Breast epithelium (tissue), 4 donors: Measurements from ENCODE around the gene MAZ. TPM values are rescaled to one million over a fixed set of nuclear protein-coding genes. Genes with fewer than 3 reads are reported as not detected.
"Not testable (repeated sequence)": the region's sequence is repeated elsewhere in the genome, so short reads cannot be mapped to it uniquely, and the experiment has no call there.

Experiments used
- DNase-seq, 2 donors: peaks; one replicate each; pipeline ENCODE4 v3.0.0-alpha.2; 2019; ENCODE audit warnings: low spot score in 2 of 2
- H3K27ac ChIP-seq, 2 donors: fragments of 200-600 bp; sonication (generic) in 1 of 2; one replicate each; pipeline ENCODE4 v1.5.1; 2016 to 2019; ENCODE audit warnings: mild to moderate bottlenecking in 1 of 2
- H3K27me3 ChIP-seq, 2 donors: fragments of 200-600 bp; sonication (generic) in 1 of 2; one replicate each; pipeline versions ENCODE4 v1.5.1 to v1.6.0; 2017 to 2019; ENCODE audit warnings: control low read depth in 1 of 2, mild to moderate bottlenecking in 1 of 2
- H3K36me3 ChIP-seq: fragments of 200-600 bp; one replicate; pipeline ENCODE4 v1.5.1; 2019
- H3K4me1 ChIP-seq, 2 donors: fragments of 200-600 bp; sonication (generic); one replicate each; pipeline ENCODE4 v1.5.1; 2016 to 2019; ENCODE audit warnings: control low read depth in 1 of 2
- H3K4me3 ChIP-seq, 3 donors: fragments of 200-600 bp; sonication (generic); 1 replicate in 2 of 3; 2 replicates in 1 of 3; pipeline ENCODE4 v1.5.1; 2016 to 2019; ENCODE audit warnings: mild to moderate bottlenecking in 3 of 3, moderate library complexity in 2 of 3
- H3K9me3 ChIP-seq, 2 donors: fragments of 200-600 bp; sonication (generic) in 1 of 2; one replicate each; pipeline ENCODE4 v1.5.1; 2016 to 2019; ENCODE audit warnings: control low read depth in 1 of 2
- POLR2A ChIP-seq: fragments of 450-650 bp; IDR thresholded peaks from one replicate; pipeline ENCODE4 v1.6.1; 2016; ENCODE audit warnings: antibody characterized with exemption, mild to moderate bottlenecking, moderate library complexity
- POLR2AphosphoS5 ChIP-seq, 3 donors: sonication (generic); formaldehyde crosslinking; IDR thresholded peaks; one replicate each; pipeline ENCODE4 v1.6.1; 2017; ENCODE audit warnings: antibody characterized with exemption in 3 of 3
- intact Hi-C: fragments of 100-400 bp; cut with DNase I; formaldehyde crosslinking; loops from one replicate; pipeline ENCODE4 v1.15.1; 2023; ENCODE audit warnings: low total_unique reads
- total RNA-seq, 3 donors: library from RNA; depleted of rRNA; stranded (reverse); fragments of >200 nt; gene quantifications; one replicate each; pipeline ENCODE4 v1.1.0, GENCODE V29; 2016
- TF ChIP-seq, protein P1 (sequence below), 3 donors: fragments of 450-650 bp; IDR thresholded peaks; one replicate each; pipeline ENCODE4 v1.5.1; 2016 to 2017; ENCODE audit warnings: antibody characterized with exemption in 3 of 3, mild to moderate bottlenecking in 3 of 3, moderate library complexity in 3 of 3

MAZ gene
- total RNA-seq, 3 donors from 2014 or later = 49.3 to 61.9 (median 60.0) TPM

DNA sequence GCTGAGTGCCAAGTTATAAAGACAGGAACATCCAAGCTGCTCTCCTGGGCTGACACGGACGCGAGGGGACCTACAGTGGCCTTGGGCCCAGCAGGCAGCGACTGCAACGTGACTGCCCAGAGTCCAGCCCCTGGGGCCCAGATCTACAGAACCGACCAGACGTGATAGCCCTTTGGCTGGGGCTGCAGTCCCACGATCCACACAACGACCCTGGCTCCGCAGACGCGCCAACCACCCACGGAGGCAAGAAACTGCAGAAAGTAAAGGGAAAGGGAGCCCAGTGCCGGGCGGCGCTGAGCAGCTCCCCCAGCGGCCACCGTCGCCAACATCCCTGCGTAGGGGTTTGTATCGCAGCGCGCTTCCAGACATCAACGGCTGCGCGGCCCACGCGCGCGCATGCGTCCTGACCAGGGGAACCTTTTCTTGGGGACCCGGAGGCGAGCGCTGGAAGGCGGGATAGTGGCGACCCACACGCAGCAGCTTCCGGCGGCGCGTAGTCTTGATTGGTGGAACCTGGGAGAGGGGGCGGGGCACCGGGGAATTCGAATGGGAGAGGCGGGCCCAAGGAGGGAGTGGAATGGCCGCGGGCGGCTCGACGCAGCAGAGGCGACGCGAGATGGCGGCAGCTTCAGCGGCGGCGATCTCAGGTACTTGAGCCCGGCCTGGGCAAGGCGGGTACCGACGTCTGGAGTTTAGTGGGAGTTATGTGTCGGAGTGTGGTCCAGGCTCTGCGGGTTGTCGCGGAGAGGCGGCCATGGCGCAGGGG, 16.0 kb upstream of the MAZ start, which contains the start of gene KIF22:
Gene KIF22, plus strand, starts transcription at position 569 of the 766 bp plus-strand sequence. Its CDS starts 9 bp downstream, at position 578.
- H3K4me3 ChIP-seq = peak within 1 kb of the TSS; percentile 72 to 96 (median 78)
- TF ChIP-seq POLR2A (peak; percentile 64), POLR2AphosphoS5 (IDR thresholded peaks at IDR 0.05) (peak; percentile 81 to 91 (median 90))
- TF ChIP-seq, protein P1, sequence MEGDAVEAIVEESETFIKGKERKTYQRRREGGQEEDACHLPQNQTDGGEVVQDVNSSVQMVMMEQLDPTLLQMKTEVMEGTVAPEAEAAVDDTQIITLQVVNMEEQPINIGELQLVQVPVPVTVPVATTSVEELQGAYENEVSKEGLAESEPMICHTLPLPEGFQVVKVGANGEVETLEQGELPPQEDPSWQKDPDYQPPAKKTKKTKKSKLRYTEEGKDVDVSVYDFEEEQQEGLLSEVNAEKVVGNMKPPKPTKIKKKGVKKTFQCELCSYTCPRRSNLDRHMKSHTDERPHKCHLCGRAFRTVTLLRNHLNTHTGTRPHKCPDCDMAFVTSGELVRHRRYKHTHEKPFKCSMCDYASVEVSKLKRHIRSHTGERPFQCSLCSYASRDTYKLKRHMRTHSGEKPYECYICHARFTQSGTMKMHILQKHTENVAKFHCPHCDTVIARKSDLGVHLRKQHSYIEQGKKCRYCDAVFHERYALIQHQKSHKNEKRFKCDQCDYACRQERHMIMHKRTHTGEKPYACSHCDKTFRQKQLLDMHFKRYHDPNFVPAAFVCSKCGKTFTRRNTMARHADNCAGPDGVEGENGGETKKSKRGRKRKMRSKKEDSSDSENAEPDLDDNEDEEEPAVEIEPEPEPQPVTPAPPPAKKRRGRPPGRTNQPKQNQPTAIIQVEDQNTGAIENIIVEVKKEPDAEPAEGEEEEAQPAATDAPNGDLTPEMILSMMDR (IDR thresholded peaks at IDR 0.05) = peak; percentile 62 to 88 (median 79)
- no peaks in the 10 kb centered on the region for H3K36me3 ChIP-seq
- peak; percentile 98 to 100 for DNase-seq
- H3K9me3 ChIP-seq = no peaks in the 10 kb centered on the region
- no peaks in the 10 kb centered on the region for H3K27me3 ChIP-seq
- H3K27ac ChIP-seq = peak within 1 kb of the TSS; percentile 86 to 90
- H3K4me1 ChIP-seq = peaks cover 0 to 12% of the 10 kb centered on the region in 2 donors
- intact Hi-C loops = no loop called here

DNA sequence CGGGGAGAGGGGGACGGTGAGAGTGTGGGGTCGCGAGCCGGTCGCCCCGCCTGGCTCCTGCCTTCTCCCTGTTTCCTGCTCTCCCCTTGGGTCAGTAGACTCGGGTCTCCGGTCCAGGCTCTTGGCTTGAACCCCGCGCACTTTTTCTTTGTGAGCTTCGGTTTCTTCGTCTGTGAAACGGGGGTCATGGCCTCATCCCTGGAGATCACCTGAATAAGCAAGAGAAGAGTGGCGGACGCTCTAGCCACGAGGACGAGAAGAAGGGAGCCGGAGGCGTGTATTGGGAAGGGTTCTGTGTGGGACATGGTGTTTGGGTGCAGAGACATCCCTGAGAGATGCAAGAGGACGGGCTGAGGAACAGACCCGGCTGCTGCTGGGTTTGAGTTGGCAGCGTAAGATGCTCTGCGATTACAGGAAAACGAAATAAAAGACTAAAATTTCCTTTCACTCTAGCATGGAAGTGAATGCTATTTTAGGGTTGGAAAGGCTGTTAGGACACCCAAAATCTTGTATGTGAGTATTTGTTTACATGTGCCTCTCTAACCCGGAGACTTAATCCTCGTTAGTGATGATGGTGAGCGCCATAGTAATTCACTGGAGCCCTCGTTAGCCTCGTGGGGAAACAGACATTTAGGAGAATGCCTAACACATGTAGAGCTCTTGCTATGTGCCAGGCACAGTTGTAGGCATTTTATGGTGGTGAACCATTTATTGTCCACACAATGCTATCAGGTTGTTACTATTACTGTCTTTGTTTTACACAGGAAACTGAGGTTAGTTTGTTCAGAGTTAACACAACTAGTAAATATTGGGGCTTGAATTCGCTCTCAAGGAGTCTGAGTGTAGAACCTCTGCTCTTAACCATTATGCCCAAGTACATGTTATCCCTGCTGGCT, 15.1 kb upstream of the MAZ start:
- Histone ChIP-seq H3K4me3 (peak overlapping the region; percentile 72 to 96 (median 78)), H3K36me3 (no peaks in the 10 kb centered on the region), H3K9me3 (no peaks in the 10 kb centered on the region), H3K27me3 (no peaks in the 10 kb centered on the region), H3K27ac (peak overlapping the region; percentile 55 to 86), H3K4me1 (peaks cover 0 to 12% of the 10 kb centered on the region in 2 donors)
- no peak for DNase-seq
- TF ChIP-seq, protein P1 (IDR thresholded peaks at IDR 0.05) = no peak
- TF ChIP-seq POLR2AphosphoS5 (IDR thresholded peaks at IDR 0.05) (no peak), POLR2A (no peak)
- intact Hi-C loops = no loop called here

DNA sequence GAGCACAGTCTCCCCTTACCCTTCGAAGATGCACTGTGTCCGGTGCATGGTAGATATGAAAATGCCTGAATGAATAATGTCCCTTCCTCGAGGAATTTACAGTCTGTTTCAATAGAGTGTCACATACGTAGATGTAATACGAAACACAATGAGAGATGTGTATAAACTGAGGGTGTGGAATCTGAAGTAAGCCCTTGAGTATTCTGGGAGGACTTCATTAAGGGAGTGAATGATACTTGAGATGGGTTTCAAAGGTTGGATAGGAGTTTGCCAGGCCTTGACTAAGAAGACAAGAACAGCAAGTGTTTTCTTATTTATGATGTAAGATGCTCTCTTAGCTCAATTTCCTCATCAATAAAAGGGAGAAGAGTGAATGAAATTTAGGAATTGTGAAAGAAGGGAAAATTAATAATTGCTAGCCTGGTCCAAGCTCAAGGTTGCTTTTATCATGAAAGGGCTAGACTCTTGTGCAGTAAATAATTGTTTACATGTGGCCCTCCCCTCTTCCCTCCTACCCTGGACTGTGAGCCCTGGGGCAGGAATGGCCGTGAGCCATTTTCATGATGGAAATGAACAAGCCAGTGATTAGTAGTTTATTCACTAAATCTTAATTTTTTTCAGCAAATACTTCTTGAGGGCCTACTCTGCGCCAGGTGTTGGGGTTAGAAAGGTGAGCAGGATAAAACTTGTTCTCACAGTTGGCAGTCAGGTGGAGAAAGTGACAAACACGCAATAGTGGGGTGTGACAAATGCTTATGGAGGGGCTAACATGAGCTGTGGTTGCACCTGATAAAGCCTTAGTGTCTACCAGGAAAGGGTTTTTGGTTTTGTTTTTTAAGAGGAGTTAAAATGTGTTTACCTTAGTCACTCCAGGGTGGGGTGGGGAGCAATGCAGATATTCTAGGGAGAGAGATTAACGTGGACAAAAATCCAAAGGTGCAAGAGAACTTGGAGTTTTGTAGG, 14.2 kb upstream of the MAZ start:
- H3K36me3 ChIP-seq = no peaks in the 10 kb centered on the region
- intact Hi-C loops = no loop called here
- H3K4me1 ChIP-seq = peaks cover 0 to 12% of the 10 kb centered on the region in 2 donors
- TF ChIP-seq POLR2AphosphoS5 (IDR thresholded peaks at IDR 0.05) (no peak), POLR2A (no peak)
- TF ChIP-seq, protein P1 (IDR thresholded peaks at IDR 0.05) = no peak
- H3K4me3 ChIP-seq = peak overlapping the region in 2 of 3 donors; percentile 72 to 96
- no peak for DNase-seq
- no peaks in the 10 kb centered on the region for H3K27me3 ChIP-seq
- H3K9me3 ChIP-seq = no peaks in the 10 kb centered on the region
- H3K27ac ChIP-seq = no peak overlapping the region

DNA sequence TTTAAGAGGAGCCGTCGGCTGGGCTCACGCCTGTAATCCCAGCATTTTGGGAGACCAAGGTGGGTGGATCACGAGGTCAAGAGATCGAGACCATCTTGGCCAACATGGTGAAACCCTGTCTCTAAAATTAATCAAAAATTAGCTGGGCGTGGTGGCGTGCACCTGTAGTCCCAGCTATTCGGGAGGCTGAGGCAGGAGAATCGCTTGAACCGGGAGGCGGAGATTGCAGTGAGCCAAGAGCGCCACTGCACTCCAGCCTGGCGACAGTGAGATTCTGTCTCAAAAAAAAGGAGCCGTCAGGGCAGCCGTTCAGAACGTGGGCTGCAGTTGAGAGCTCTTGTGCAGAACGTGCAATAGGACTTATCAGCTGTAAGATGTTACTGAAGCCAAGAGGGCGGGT, 13.2 kb upstream of the MAZ start:
- H3K9me3 ChIP-seq, intact Hi-C loops, H3K4me3 ChIP-seq, H3K27me3 ChIP-seq, DNase-seq, H3K36me3 ChIP-seq, H3K27ac ChIP-seq: not testable (repeated sequence)
- H3K4me1 ChIP-seq = peaks cover 0 to 12% of the 10 kb centered on the region in 2 donors

DNA sequence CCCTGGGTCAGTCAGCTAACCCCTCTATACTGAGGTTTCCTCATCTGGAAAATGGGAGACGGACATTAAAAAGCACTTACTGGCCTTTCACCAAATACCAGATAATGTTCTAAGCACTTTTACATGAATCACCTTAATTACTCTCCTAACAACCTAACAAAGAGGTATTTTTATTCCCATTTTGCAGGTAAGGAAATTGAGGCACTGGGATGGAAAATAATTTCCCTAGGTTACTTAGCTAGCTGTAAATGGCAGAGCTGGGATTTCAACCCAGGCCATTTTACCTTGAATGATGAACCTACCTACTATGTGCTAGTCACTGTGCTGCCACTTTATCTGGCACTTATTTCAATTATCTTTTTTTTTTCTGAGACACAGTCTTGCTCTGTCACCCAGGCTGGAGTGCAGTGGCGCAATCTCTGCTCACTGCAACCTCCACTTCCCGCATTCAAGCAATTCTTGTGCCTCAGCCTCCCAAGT, 12.1 kb upstream of the MAZ start:
- Histone ChIP-seq H3K27ac (no peak overlapping the region), H3K27me3 (no peaks in the 10 kb centered on the region), H3K4me3 (no peak overlapping the region), H3K4me1 (peaks cover 0 to 12% of the 10 kb centered on the region in 2 donors), H3K36me3 (no peaks in the 10 kb centered on the region), H3K9me3 (no peaks in the 10 kb centered on the region)
- intact Hi-C loops = no loop called here
- no peak for DNase-seq
- no peak for TF ChIP-seq POLR2A
- TF ChIP-seq, protein P1 (IDR thresholded peaks at IDR 0.05) = no peak
- TF ChIP-seq POLR2AphosphoS5 (IDR thresholded peaks at IDR 0.05) = no peak
